Measurements from ENCODE around the gene TMBIM6.
"Not testable (repeated sequence)": the region's sequence is repeated elsewhere in the genome, so short reads cannot be mapped to it uniquely, and the experiment has no call there.

The TMBIM6 gene

GRCh38 chr12:49766115-49766455 is 24.7 kb downstream of the TMBIM6 start:
- no peak overlapping the region for H3K14ac ChIP-seq (ENCODE audit: low read length)
- H4K12ac ChIP-seq (ENCODE audit: low read depth, low read length) = no peak overlapping the region
- no peak overlapping the region for H2AK5ac ChIP-seq (ENCODE audit: low read length)
- no peak overlapping the region for H4K91ac ChIP-seq (ENCODE audit: low read depth, low read length)
- H3K27ac ChIP-seq (ENCODE audit: low read depth, low read length) = no peak overlapping the region
- H2AFZ ChIP-seq (ENCODE audit: insufficient read depth, low read length, poor library complexity) = no peak overlapping the region
- H3K27me3 ChIP-seq (ENCODE audit: insufficient read depth, low read length) = no peaks in the 10 kb centered on the region
- H3K79me1 ChIP-seq (ENCODE audit: low read length) = no peaks in the 10 kb centered on the region
- no peak overlapping the region for H2BK12ac ChIP-seq (ENCODE audit: low read length)
- no CpG with 5 or more reads among the region's 8 CpGs for WGBS (ENCODE audit: extremely low coverage, insufficient coverage, insufficient read length)
- no peak overlapping the region for H3K4ac ChIP-seq (ENCODE audit: low read depth, low read length)
- H3K79me2 ChIP-seq (ENCODE audit: control insufficient read depth, insufficient read depth, low read length, poor library complexity) = no peaks in the 10 kb centered on the region
- H2BK120ac ChIP-seq (ENCODE audit: insufficient read depth, low read length, poor library complexity) = no peak overlapping the region
- no peak for DNase-seq
- H3K23ac ChIP-seq (ENCODE audit: low read length) = no peak overlapping the region
- no peak overlapping the region for H2BK5ac ChIP-seq (ENCODE audit: low read depth, low read length, poor library complexity)
- no peak overlapping the region for H4K8ac ChIP-seq (ENCODE audit: low read depth, low read length)
- H3K18ac ChIP-seq (ENCODE audit: low read length) = no peak overlapping the region
- H3K4me2 ChIP-seq (ENCODE audit: low read length) = no peak overlapping the region
- no peaks in the 10 kb centered on the region for H3K4me1 ChIP-seq (ENCODE audit: control insufficient read depth in 1 of 2, insufficient read depth in 2 of 2, low read length in 2 of 2)
- no peak overlapping the region for H3K4me3 ChIP-seq (ENCODE audit: low read depth, low read length)
- H3K9me3 ChIP-seq (ENCODE audit: insufficient read depth, low read depth, low read length) = no peaks in the 10 kb centered on the region
- H3K9ac ChIP-seq (ENCODE audit: low read length) = no peak overlapping the region
- peaks cover 20 to 32% of the 10 kb centered on the region in 2 experiments for H3K36me3 ChIP-seq (ENCODE audit: control insufficient read depth in 1 of 2, insufficient read depth in 2 of 2, low read length in 2 of 2)

GRCh38 chr12:49767333-49767732 is 26.0 kb downstream of the TMBIM6 start:
- H3K27ac ChIP-seq (ENCODE audit: low read depth, low read length) = no peak overlapping the region
- H3K4me3 ChIP-seq (ENCODE audit: low read depth, low read length) = no peak overlapping the region
- no peak overlapping the region for H3K23ac ChIP-seq (ENCODE audit: low read length)
- H2AFZ ChIP-seq (ENCODE audit: insufficient read depth, low read length, poor library complexity) = no peak overlapping the region
- no peak overlapping the region for H2BK120ac ChIP-seq (ENCODE audit: insufficient read depth, low read length, poor library complexity)
- H3K9me3 ChIP-seq (ENCODE audit: insufficient read depth, low read depth, low read length) = no peaks in the 10 kb centered on the region
- no peak overlapping the region for H3K14ac ChIP-seq (ENCODE audit: low read length)
- no peak overlapping the region for H3K9ac ChIP-seq (ENCODE audit: low read length)
- no peak for DNase-seq
- H4K8ac ChIP-seq (ENCODE audit: low read depth, low read length) = no peak overlapping the region
- no peaks in the 10 kb centered on the region for H3K79me2 ChIP-seq (ENCODE audit: control insufficient read depth, insufficient read depth, low read length, poor library complexity)
- H3K18ac ChIP-seq (ENCODE audit: low read length) = no peak overlapping the region
- H4K91ac ChIP-seq (ENCODE audit: low read depth, low read length) = no peak overlapping the region
- H2AK5ac ChIP-seq (ENCODE audit: low read length) = no peak overlapping the region
- no peak overlapping the region for H3K4ac ChIP-seq (ENCODE audit: low read depth, low read length)
- no peaks in the 10 kb centered on the region for H3K27me3 ChIP-seq (ENCODE audit: insufficient read depth, low read length)
- H3K4me1 ChIP-seq (ENCODE audit: control insufficient read depth in 1 of 2, insufficient read depth in 2 of 2, low read length in 2 of 2) = no peaks in the 10 kb centered on the region
- no peaks in the 10 kb centered on the region for H3K79me1 ChIP-seq (ENCODE audit: low read length)
- peaks cover 15 to 22% of the 10 kb centered on the region in 2 experiments for H3K36me3 ChIP-seq (ENCODE audit: control insufficient read depth in 1 of 2, insufficient read depth in 2 of 2, low read length in 2 of 2)
- no peak overlapping the region for H2BK5ac ChIP-seq (ENCODE audit: low read depth, low read length, poor library complexity)
- no CpG with 5 or more reads among the region's 4 CpGs for WGBS (ENCODE audit: extremely low coverage, insufficient coverage, insufficient read length)
- no peak overlapping the region for H2BK12ac ChIP-seq (ENCODE audit: low read length)
- no peak overlapping the region for H4K12ac ChIP-seq (ENCODE audit: low read depth, low read length)
- H3K4me2 ChIP-seq (ENCODE audit: low read length) = no peak overlapping the region

GRCh38 chr12:49773102-49773501 is 31.7 kb downstream of the TMBIM6 start:
- H4K8ac ChIP-seq (ENCODE audit: low read depth, low read length); H3K36me3 ChIP-seq (ENCODE audit: control insufficient read depth in 1 of 2, insufficient read depth in 2 of 2, low read length in 2 of 2); H2BK120ac ChIP-seq (ENCODE audit: insufficient read depth, low read length, poor library complexity); H3K23ac ChIP-seq (ENCODE audit: low read length); H4K12ac ChIP-seq (ENCODE audit: low read depth, low read length); H3K4ac ChIP-seq (ENCODE audit: low read depth, low read length); H3K4me2 ChIP-seq (ENCODE audit: low read length); H2AFZ ChIP-seq (ENCODE audit: insufficient read depth, low read length, poor library complexity); H3K4me3 ChIP-seq (ENCODE audit: low read depth, low read length); DNase-seq; H3K18ac ChIP-seq (ENCODE audit: low read length); H2BK12ac ChIP-seq (ENCODE audit: low read length); H3K4me1 ChIP-seq (ENCODE audit: control insufficient read depth in 1 of 2, insufficient read depth in 2 of 2, low read length in 2 of 2); H3K79me2 ChIP-seq (ENCODE audit: control insufficient read depth, insufficient read depth, low read length, poor library complexity); H3K27ac ChIP-seq (ENCODE audit: low read depth, low read length); H3K9me3 ChIP-seq (ENCODE audit: insufficient read depth, low read depth, low read length); H4K91ac ChIP-seq (ENCODE audit: low read depth, low read length); H3K27me3 ChIP-seq (ENCODE audit: insufficient read depth, low read length); H2AK5ac ChIP-seq (ENCODE audit: low read length); H2BK5ac ChIP-seq (ENCODE audit: low read depth, low read length, poor library complexity); H3K79me1 ChIP-seq (ENCODE audit: low read length); H3K14ac ChIP-seq (ENCODE audit: low read length); H3K9ac ChIP-seq (ENCODE audit: low read length): not testable (repeated sequence)
- WGBS (ENCODE audit: extremely low coverage, insufficient coverage, insufficient read length) = no CpG with 5 or more reads among the region's 7 CpGs

- no peaks in the 10 kb centered on the region for H3K4me1 ChIP-seq (ENCODE audit: control insufficient read depth in 1 of 2, insufficient read depth in 2 of 2, low read length in 2 of 2)
- no peaks in the 10 kb centered on the region for H3K9me3 ChIP-seq (ENCODE audit: insufficient read depth, low read depth, low read length)
- H3K9ac ChIP-seq (ENCODE audit: low read length) = no peak overlapping the region
- H3K23ac ChIP-seq (ENCODE audit: low read length) = no peak overlapping the region
- H2BK12ac ChIP-seq (ENCODE audit: low read length) = no peak overlapping the region
- no peak overlapping the region for H4K12ac ChIP-seq (ENCODE audit: low read depth, low read length)
- H3K4me2 ChIP-seq (ENCODE audit: low read length) = no peak overlapping the region
- H4K91ac ChIP-seq (ENCODE audit: low read depth, low read length) = no peak overlapping the region
- no peak overlapping the region for H3K4me3 ChIP-seq (ENCODE audit: low read depth, low read length)
- H2AK5ac ChIP-seq (ENCODE audit: low read length) = no peak overlapping the region
- no peak overlapping the region for H3K18ac ChIP-seq (ENCODE audit: low read length)
- no peak overlapping the region for H2BK5ac ChIP-seq (ENCODE audit: low read depth, low read length, poor library complexity)
- H2AFZ ChIP-seq (ENCODE audit: insufficient read depth, low read length, poor library complexity) = no peak overlapping the region
- no peak overlapping the region for H2BK120ac ChIP-seq (ENCODE audit: insufficient read depth, low read length, poor library complexity)
- no peaks in the 10 kb centered on the region for H3K79me1 ChIP-seq (ENCODE audit: low read length)
- H3K27me3 ChIP-seq (ENCODE audit: insufficient read depth, low read length) = no peaks in the 10 kb centered on the region
- H3K4ac ChIP-seq (ENCODE audit: low read depth, low read length) = no peak overlapping the region
- no peak overlapping the region for H4K8ac ChIP-seq (ENCODE audit: low read depth, low read length)
- no peaks in the 10 kb centered on the region for H3K79me2 ChIP-seq (ENCODE audit: control insufficient read depth, insufficient read depth, low read length, poor library complexity)
- peak; percentile 78 to 89 for DNase-seq
- no CpG with 5 or more reads among the region's 7 CpGs for WGBS (ENCODE audit: extremely low coverage, insufficient coverage, insufficient read length)
- no peaks in the 10 kb centered on the region for H3K36me3 ChIP-seq (ENCODE audit: control insufficient read depth in 1 of 2, insufficient read depth in 2 of 2, low read length in 2 of 2)
- H3K27ac ChIP-seq (ENCODE audit: low read depth, low read length) = no peak overlapping the region
- no peak overlapping the region for H3K14ac ChIP-seq (ENCODE audit: low read length)
Measured at GRCh38 chr12:49776413-49776812, 35.1 kb downstream of the TMBIM6 start.

All from trophoblast cell (in vitro differentiated cells and primary cell).